GM12891 (cell line): ENCODE data around the gene ESPNL.

Experiments used
- DNase-seq: peaks from one replicate; pipeline ENCODE4 v3.0.0; 2011; ENCODE audit warnings: low spot score; ENCODE audit not compliant: insufficient read length
- FAIRE-seq: peaks from 2 replicates; lab custom pipeline; 2011; peaks lifted over from hg19 to GRCh38; lab: Jason Lieb, UNC
- PAX5 ChIP-seq: IDR thresholded peaks from 2 replicates; pipeline ENCODE4 v1.6.1; 2011; ENCODE audit warnings: low read length, moderate library complexity, mild to moderate bottlenecking; ENCODE audit not compliant: insufficient read depth, severe bottlenecking
- POLR2A ChIP-seq: IDR thresholded peaks from 2 replicates; pipeline ENCODE4 v1.6.1; 2011; ENCODE audit warnings: low read depth, low read length, control low read depth
- POLR2AphosphoS5 ChIP-seq: IDR thresholded peaks from 2 replicates; pipeline ENCODE4 v1.6.1; 2011; ENCODE audit warnings: low read depth, low read length, control low read depth
- POU2F2 ChIP-seq: IDR thresholded peaks from 2 replicates; pipeline ENCODE4 v1.6.1; 2011; ENCODE audit warnings: low read depth, mild to moderate bottlenecking, control low read depth, low read length, moderate library complexity
- SPI1 ChIP-seq: IDR thresholded peaks from 2 replicates; pipeline ENCODE4 v1.6.1; 2011; ENCODE audit warnings: low read depth, low read length, control low read depth
- TAF1 ChIP-seq: IDR thresholded peaks from 2 replicates; pipeline ENCODE4 v1.6.1; 2011; ENCODE audit warnings: low read depth, low read length, control low read depth

Gene ESPNL

DNA sequence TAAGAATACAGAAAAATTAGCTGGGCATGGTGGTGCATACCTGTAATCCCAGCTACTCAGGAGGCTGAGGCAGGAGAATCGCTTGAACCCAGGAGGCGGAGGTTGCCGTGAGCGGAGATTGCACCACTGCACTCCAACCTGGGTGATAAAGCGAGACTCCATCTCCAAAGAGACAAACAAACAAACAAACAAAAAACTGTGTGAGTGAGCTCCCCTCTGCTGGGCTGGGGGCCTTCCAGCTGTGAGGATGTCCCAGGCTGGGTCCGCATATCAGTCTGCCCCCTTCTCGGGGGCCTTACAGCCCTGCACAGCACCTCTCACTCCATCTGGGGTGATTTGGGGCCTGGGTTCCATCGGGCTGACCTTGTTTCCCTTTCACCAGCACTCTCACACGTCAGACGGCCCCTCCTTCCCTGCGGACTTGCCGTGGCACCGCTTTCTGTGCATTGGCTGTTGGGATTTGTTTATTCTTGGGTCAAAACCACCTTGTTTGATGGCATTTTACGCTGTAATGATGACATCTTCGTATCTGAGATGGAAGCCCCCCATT lies 35.5 kb downstream of the ESPNL start:
- no peak for DNase-seq

GRCh38 chr2:238136820-238137537 lies 36.8 kb downstream of the ESPNL start:
- DNase-seq, result no peak
- FAIRE-seq, result no peak
- TF ChIP-seq POLR2A, result no peak

More for the DNA sequence above, 35.5 kb downstream of the ESPNL start:
- TF ChIP-seq TAF1 (no peak), POU2F2 (no peak), POLR2A (no peak), PAX5 (no peak), POLR2AphosphoS5 (no peak), SPI1 (no peak)
- FAIRE-seq, result no peak

DNA sequence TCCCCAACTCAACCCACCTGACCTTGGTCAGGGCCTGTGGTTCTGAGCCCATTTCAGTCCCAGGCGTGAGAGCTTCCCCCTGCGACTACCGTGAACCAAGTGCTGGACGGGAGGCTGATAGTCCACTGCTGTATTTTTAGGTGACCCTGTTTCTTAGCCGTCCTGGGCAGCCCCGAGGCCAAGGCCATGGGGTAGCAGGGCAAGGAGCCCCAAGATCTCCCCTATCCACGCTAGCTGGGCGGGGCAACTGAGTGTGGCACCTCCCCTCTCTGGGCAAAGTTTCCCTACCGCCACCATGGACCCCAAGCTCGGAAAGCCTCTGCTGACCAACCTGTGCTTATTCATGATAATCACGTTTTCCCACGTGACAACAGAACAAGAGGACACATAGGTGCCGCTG lies 37.7 kb downstream of the ESPNL start:
- FAIRE-seq (no peak), DNase-seq (no peak)
- no peak for TF ChIP-seq POLR2AphosphoS5
- no peak for TF ChIP-seq TAF1
- TF ChIP-seq PAX5, result no peak
- TF ChIP-seq POLR2A, result no peak
- no peak for TF ChIP-seq POU2F2
- TF ChIP-seq SPI1, result no peak

- FAIRE-seq, result no peak
- no peak for DNase-seq
- TF ChIP-seq SPI1, result no peak
- no peak for TF ChIP-seq POLR2A
- TF ChIP-seq POLR2AphosphoS5, result no peak
- no peak for TF ChIP-seq POU2F2
Observed at GRCh38 chr2:238138331-238139195, 38.4 kb downstream of the ESPNL start, which contains the start of gene KLHL30. KLHL30 (plus strand) TSS chr2:238138668; CDS start chr2:238140755, 2,087 bp downstream.

- TF ChIP-seq POLR2AphosphoS5, result no peak
- TF ChIP-seq PAX5, result no peak
- FAIRE-seq (no peak), DNase-seq (no peak)
Observed at GRCh38 chr2:238139196-238140039, 39.3 kb downstream of the ESPNL start.

DNA sequence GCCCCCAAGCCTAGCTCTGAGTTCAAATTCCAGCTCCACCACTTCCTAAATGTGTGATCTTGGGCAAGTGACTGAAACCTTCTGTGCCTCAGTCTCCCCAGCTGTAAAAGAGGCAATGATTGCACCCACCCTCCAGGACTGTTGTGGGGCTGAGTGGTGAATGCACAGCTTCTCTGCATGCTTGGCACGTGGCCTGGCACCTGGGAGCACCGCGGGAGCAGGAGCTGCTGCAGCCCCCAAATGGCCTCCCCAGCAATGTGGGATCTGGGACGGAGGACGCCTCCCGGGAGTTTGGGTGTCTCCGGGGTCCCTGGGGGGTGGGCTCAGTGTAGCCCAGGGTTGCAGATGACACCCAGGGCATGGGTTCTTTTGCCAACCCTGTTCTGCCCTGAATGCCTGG lies 39.9 kb downstream of the ESPNL start:
- TF ChIP-seq PAX5 (no peak), POLR2AphosphoS5 (no peak), TAF1 (no peak), POU2F2 (no peak), POLR2A (no peak), SPI1 (no peak)
- FAIRE-seq (no peak), DNase-seq (no peak)

GRCh38 chr2:238140721-238141540 lies 40.8 kb downstream of the ESPNL start:
- FAIRE-seq (no peak), DNase-seq (no peak)
- TF ChIP-seq SPI1 (no peak), POLR2AphosphoS5 (no peak), POLR2A (no peak)

DNA sequence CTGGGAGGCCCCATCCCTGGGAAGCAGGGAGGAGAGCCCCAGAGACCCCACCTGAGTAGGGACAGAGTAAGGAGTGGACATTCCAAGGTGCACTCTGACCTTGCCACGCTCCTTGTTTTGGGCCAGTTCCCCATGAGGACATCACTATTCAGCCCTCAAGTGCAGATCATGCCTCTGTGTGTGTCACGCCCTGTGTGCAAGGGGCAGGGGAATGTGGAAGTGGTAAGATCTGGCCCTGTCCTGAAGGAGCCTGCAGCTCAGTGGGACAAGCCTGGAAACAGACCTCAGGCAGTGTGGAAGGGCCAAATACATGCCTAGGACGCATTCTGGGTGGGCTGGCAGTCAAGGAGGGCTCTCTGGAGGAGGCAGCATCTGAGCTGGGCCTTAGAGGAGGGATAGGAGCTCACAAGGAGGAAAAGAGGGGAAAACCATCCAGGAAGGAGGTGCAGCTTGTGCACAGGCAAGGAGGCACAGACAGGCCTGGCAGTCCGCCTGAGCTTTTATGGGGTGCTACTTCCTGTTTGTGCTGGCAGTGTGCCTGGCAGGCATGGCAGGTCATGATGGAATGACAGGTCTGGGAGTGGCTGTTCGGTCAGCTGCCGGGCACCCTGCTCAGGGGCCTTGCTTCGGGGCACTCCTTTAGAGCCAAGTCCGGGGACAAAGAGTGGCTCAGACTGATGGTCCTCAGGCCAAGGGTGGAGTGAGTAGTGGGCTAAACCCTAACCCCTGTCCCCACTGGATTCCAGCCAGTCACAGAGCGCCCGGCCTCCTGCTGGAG lies 41.6 kb downstream of the ESPNL start:
- TF ChIP-seq POLR2A (no peak), TAF1 (no peak), PAX5 (no peak), POU2F2 (no peak), POLR2AphosphoS5 (no peak), SPI1 (no peak)
- FAIRE-seq (no peak), DNase-seq (no peak)
